A673 (cell line): ENCODE results near the gene NCKIPSD.

Experiments
- EZH2 ChIP-seq: fragments of 200-600 bp; sonication (generic); IDR thresholded peaks from 2 replicates; pipeline ENCODE4 v1.6.1; 2017; ENCODE audit warnings: borderline replicate concordance, low read depth, mild to moderate bottlenecking, mixed read lengths, antibody characterized with exemption, low read length; ENCODE audit not compliant: poor library complexity, severe bottlenecking
- TF ChIP-seq, protein P1 (sequence below): fragments of 300-800, 200-600 bp; sonication (generic); conservative IDR thresholded peaks from 2 replicates; pipeline ENCODE4 v1.5.1; 2017; ENCODE audit warnings: low read depth, mild to moderate bottlenecking, antibody characterized with exemption, low read length, moderate library complexity, mixed read lengths

DNA sequence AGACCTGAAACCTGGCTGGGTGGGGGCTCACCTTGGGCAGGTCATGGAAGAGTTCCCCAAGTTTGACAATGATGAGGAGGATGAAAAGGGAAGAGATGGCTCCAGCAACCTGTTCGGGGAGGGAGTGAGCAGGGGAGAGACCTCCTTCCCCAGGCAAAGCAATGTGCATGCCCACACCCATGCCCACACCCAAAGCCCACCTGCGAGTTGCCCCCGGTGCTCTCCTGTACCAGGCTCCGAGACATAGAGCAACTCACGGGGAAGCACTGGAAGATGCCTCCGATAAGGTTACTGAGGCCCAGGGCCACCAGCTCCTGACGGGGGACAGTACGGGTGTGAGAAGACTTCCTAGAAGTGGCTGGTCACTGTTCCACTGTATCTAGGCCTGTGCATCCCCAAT lies 55.3 kb downstream of the NCKIPSD start:
- TF ChIP-seq, protein P1, sequence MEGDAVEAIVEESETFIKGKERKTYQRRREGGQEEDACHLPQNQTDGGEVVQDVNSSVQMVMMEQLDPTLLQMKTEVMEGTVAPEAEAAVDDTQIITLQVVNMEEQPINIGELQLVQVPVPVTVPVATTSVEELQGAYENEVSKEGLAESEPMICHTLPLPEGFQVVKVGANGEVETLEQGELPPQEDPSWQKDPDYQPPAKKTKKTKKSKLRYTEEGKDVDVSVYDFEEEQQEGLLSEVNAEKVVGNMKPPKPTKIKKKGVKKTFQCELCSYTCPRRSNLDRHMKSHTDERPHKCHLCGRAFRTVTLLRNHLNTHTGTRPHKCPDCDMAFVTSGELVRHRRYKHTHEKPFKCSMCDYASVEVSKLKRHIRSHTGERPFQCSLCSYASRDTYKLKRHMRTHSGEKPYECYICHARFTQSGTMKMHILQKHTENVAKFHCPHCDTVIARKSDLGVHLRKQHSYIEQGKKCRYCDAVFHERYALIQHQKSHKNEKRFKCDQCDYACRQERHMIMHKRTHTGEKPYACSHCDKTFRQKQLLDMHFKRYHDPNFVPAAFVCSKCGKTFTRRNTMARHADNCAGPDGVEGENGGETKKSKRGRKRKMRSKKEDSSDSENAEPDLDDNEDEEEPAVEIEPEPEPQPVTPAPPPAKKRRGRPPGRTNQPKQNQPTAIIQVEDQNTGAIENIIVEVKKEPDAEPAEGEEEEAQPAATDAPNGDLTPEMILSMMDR = no peak
- TF ChIP-seq EZH2 = no peak
